Endothelial cell of umbilical vein (primary cell): ENCODE data around the gene TMEM178A. TPM values are rescaled to one million over a fixed set of nuclear protein-coding genes. Genes with fewer than 3 reads are reported as not detected.

ENCODE experiments used
- BruUV-seq: library from RNA; stranded (reverse); fragments of 400-500 nt; replicated peaks from 2 replicates; lab custom pipeline; 2021; lab: Mats Ljungman, UMichigan
- CTCF ChIA-PET: fragments of 300-600, 350-600 bp; sonication (Branson Sonifier 250); formaldehyde crosslinking; loops from one replicate; lab custom pipeline; 2021; ENCODE audit warnings: antibody characterized with exemption, inconsistent platforms; lab: Charles Lee
- POLR2A ChIA-PET: fragments of 300-600, 350-600 bp; sonication (Branson Sonifier 250); formaldehyde crosslinking; loops from one replicate; lab custom pipeline; 2021; ENCODE audit warnings: antibody characterized with exemption, inconsistent platforms; lab: Charles Lee
- DNase-seq: peaks from one replicate; pipeline ENCODE4 v3.0.0-alpha.2; 2011; ENCODE audit warnings: low read depth, low spot score
- FAIRE-seq: peaks from 2 replicates; lab custom pipeline; 2011; peaks lifted over from hg19 to GRCh38; lab: Jason Lieb, UNC
- H2AFZ ChIP-seq: 2 replicates; pipeline ENCODE4 v1.6.0; 2012; ENCODE audit warnings: low read depth, low read length, control low read depth, inconsistent platforms
- H3K27ac ChIP-seq: 2 replicates; pipeline ENCODE4 v1.5.1; 2011; ENCODE audit warnings: low read depth, mild to moderate bottlenecking, control low read depth, low read length, moderate library complexity; ENCODE audit not compliant: insufficient read depth
- H3K27me3 ChIP-seq, 2 experiments: 2 replicates each; pipeline versions ENCODE4 v1.6.0 to v1.6.1; 2011; ENCODE audit warnings: low read length in 2 of 2, mixed read lengths in 1 of 2; ENCODE audit not compliant: control insufficient read depth in 2 of 2, insufficient read depth in 2 of 2
- H3K36me3 ChIP-seq, 2 experiments: 2 replicates in 1 of 2; 3 replicates in 1 of 2; pipeline ENCODE4 v1.5.1; 2011; ENCODE audit warnings: low read length in 2 of 2, mild to moderate bottlenecking in 1 of 2, moderate library complexity in 1 of 2; ENCODE audit not compliant: control insufficient read depth in 2 of 2, insufficient read depth in 2 of 2; ENCODE audit errors: extremely low read depth in 1 of 2
- H3K4me1 ChIP-seq: 3 replicates; pipeline ENCODE4 v1.5.1; 2011; ENCODE audit warnings: mild to moderate bottlenecking, low read length; ENCODE audit not compliant: control insufficient read depth, insufficient read depth; ENCODE audit errors: extremely low read depth
- H3K4me2 ChIP-seq: 2 replicates; pipeline ENCODE4 v1.6.1; 2011; ENCODE audit warnings: low read length, control low read depth, mixed read lengths; ENCODE audit not compliant: insufficient read depth
- H3K4me3 ChIP-seq, 3 experiments: fragments of 200-600 bp in 1 of 3; sonication (generic), shearing (Covaris generic) in 1 of 3; replicated peaks in 1 of 3; 2 replicates each; pipeline ENCODE4 v1.5.1; 2011 to 2016; ENCODE audit warnings: control low read depth in 3 of 3, low read length in 3 of 3, mild to moderate bottlenecking in 2 of 3, inconsistent platforms in 1 of 3, low read depth in 1 of 3, moderate library complexity in 1 of 3; ENCODE audit not compliant: insufficient read depth in 1 of 3
- H3K79me2 ChIP-seq: 2 replicates; pipeline ENCODE4 v1.6.0; 2012; ENCODE audit warnings: low read length, inconsistent platforms; ENCODE audit not compliant: control insufficient read depth, insufficient read depth
- H3K9ac ChIP-seq: replicated peaks from 2 replicates; pipeline ENCODE3; 2011; ENCODE audit warnings: low read length, control low read depth; ENCODE audit not compliant: insufficient read depth; ENCODE audit errors: extremely low read depth
- H3K9me1 ChIP-seq: replicated peaks from 3 replicates; pipeline ENCODE4 v1.6.0; 2011; ENCODE audit warnings: mild to moderate bottlenecking, low read length; ENCODE audit not compliant: control insufficient read depth, insufficient read depth; ENCODE audit errors: extremely low read depth
- H3K9me3 ChIP-seq: replicated peaks from 2 replicates; pipeline ENCODE4 v1.5.1; 2012; ENCODE audit warnings: low read length, inconsistent platforms; ENCODE audit not compliant: control insufficient read depth, insufficient read depth
- H4K20me1 ChIP-seq: replicated peaks from 2 replicates; pipeline ENCODE3; 2011; ENCODE audit warnings: mild to moderate bottlenecking, low read length; ENCODE audit not compliant: control insufficient read depth, insufficient read depth; ENCODE audit errors: extremely low read depth
- CTCF ChIP-seq, 2 donors: IDR thresholded peaks; 1 replicate in 1 of 2; 2 replicates in 1 of 2; pipeline ENCODE4 v1.5.1; 2011; ENCODE audit warnings: low read length in 2 of 2, mild to moderate bottlenecking in 2 of 2, moderate library complexity in 2 of 2, control low read depth in 1 of 2, inconsistent platforms in 1 of 2, low read depth in 1 of 2; ENCODE audit not compliant: insufficient read depth in 1 of 2; ENCODE audit errors: extremely low read depth in 1 of 2
- EZH2 ChIP-seq: IDR thresholded peaks from 2 replicates; pipeline ENCODE4 v1.6.1; 2012; ENCODE audit warnings: borderline replicate concordance, low read depth, mild to moderate bottlenecking, moderate library complexity, low read length, inconsistent platforms; ENCODE audit not compliant: severe bottlenecking
- FOS ChIP-seq: IDR thresholded peaks from 2 replicates; pipeline ENCODE4 v1.6.1; 2011; ENCODE audit warnings: mild to moderate bottlenecking, low read length, moderate library complexity, borderline replicate concordance; ENCODE audit not compliant: insufficient read depth
- GATA2 ChIP-seq: IDR thresholded peaks from 2 replicates; pipeline ENCODE4 v1.7.0; 2011; ENCODE audit warnings: low read depth, mild to moderate bottlenecking, moderate library complexity, mixed read lengths, low read length; ENCODE audit not compliant: insufficient read length, insufficient read depth
- JUN ChIP-seq: IDR thresholded peaks from 2 replicates; pipeline ENCODE4 v1.6.1; 2011; ENCODE audit warnings: borderline replicate concordance, low read depth; ENCODE audit not compliant: insufficient read length, insufficient read depth
- MAX ChIP-seq: IDR thresholded peaks from 2 replicates; pipeline ENCODE4 v1.6.1; 2011; ENCODE audit not compliant: insufficient read depth, insufficient read length
- MYC ChIP-seq: IDR thresholded peaks from one replicate; pipeline ENCODE4 v1.6.1; 2011; ENCODE audit warnings: mild to moderate bottlenecking, low read depth, low read length
- POLR2A ChIP-seq: IDR thresholded peaks from 2 replicates; pipeline ENCODE4 v1.6.1; 2012; ENCODE audit warnings: low read depth, mild to moderate bottlenecking, control low read depth, low read length
- POLR2AphosphoS5 ChIP-seq: IDR thresholded peaks from 2 replicates; pipeline ENCODE4 v1.6.1; 2012; ENCODE audit warnings: low read depth, mild to moderate bottlenecking, control low read depth, low read length, moderate library complexity; ENCODE audit not compliant: insufficient read depth
- dilution Hi-C: fragments of 300-500 bp; cut with MboI; formaldehyde crosslinking; loops from one replicate; pipeline ENCODE4 v1.15.0; 2019; ENCODE audit warnings: low sequenced_read_pairs; ENCODE audit not compliant: extremely low pct_ligation_motif_present
- intact Hi-C: fragments of 100-400 bp; cut with micrococcal nuclease; formaldehyde crosslinking; loops from one replicate; pipeline ENCODE4 v1.10.0; 2022
- polyA plus RNA-seq, 4 experiments: library from polyadenylated mRNA; depleted of rRNA in 3 of 4; stranded (reverse) in 3 of 4; unstranded in 1 of 4; fragments of >200 nt; gene quantifications; 2 replicates each; pipeline versions ENCODE4 v1.2.1 to v1.2.3, GENCODE V29; 2011 to 2012; ENCODE audit warnings: missing spikeins in 1 of 4
- total RNA-seq: library from RNA; stranded (reverse); gene quantifications from 2 replicates; pipeline ENCODE4 v1.2.3, GENCODE V29; 2021

Gene TMEM178A
- total and polyA plus RNA-seq, 2 donors (not counting 3 experiments of a cell fraction or from before 2014, with no cell fraction given), result 1.5 to 2.8 TPM

- no peaks in the 10 kb centered on the region for H4K20me1 ChIP-seq
- no peak for DNase-seq
- H2AFZ ChIP-seq, result no peak overlapping the region
- no peaks in the 10 kb centered on the region for H3K9me1 ChIP-seq
- H3K9ac ChIP-seq, result no peak overlapping the region
- H3K79me2 ChIP-seq, result no peaks in the 10 kb centered on the region
- CTCF ChIA-PET, result no interaction called here
- POLR2A ChIA-PET, result no interaction called here
- dilution Hi-C loops (no loop called here), intact Hi-C loops (no loop called here)
- no peak overlapping the region for H3K27ac ChIP-seq
- peaks cover 0 to 8% of the 10 kb centered on the region in 2 experiments for H3K27me3 ChIP-seq
- peaks cover 18% of the 10 kb centered on the region for H3K4me1 ChIP-seq
- no peak for FAIRE-seq
- TF ChIP-seq CTCF (IDR thresholded peaks at IDR 0.05; ENCODE audit: extremely low read depth in 1 of 2, insufficient read depth in 1 of 2, low read depth in 1 of 2, low read length in 2 of 2) (no peak), POLR2A (no peak), GATA2 (no peak), FOS (no peak), POLR2AphosphoS5 (no peak), MYC (no peak), MAX (no peak), JUN (no peak), EZH2 (no peak)
- H3K4me2 ChIP-seq, result no peak overlapping the region
- H3K9me3 ChIP-seq, result no peaks in the 10 kb centered on the region
- no peak overlapping the region for H3K4me3 ChIP-seq
- no TSS peak for BruUV-seq
- no peaks in the 10 kb centered on the region for H3K36me3 ChIP-seq
Observed at GRCh38 chr2:39693245-39693644, 27.5 kb downstream of the TMEM178A start.
